SK-N-MC (cell line): ENCODE measurements around the gene SRI.
"Not testable (repeated sequence)": the region's sequence is repeated elsewhere in the genome, so short reads cannot be mapped to it uniquely, and the experiment has no call there.

Experiments
- DNase-seq: peaks from one replicate; pipeline ENCODE4 v3.0.0-alpha.2; 2011; ENCODE audit warnings: low read depth, low spot score
- H3K27ac ChIP-seq: fragments of 200-600 bp; sonication (generic); 2 replicates; pipeline ENCODE4 v1.5.1; 2016; ENCODE audit warnings: mixed run types
- H3K36me3 ChIP-seq: fragments of 200-600 bp; sonication (generic); 2 replicates; pipeline ENCODE4 v1.6.1; 2017; ENCODE audit warnings: antibody characterized with exemption, low read length, mixed read lengths; ENCODE audit not compliant: insufficient read depth
- H3K4me3 ChIP-seq: fragments of 200-600 bp; sonication (generic); 2 replicates; pipeline ENCODE4 v1.5.1; 2016
- H3K9ac ChIP-seq: fragments of 200-600 bp; sonication (generic); 2 replicates; pipeline ENCODE4 v1.8.0; 2017; ENCODE audit warnings: mixed run types, mixed read lengths; ENCODE audit not compliant: insufficient read length
- H3K9me3 ChIP-seq: fragments of 200-600 bp; sonication (generic); 2 replicates; pipeline ENCODE4 v1.6.1; 2017; ENCODE audit warnings: low read depth, mild to moderate bottlenecking, antibody characterized with exemption, low read length, moderate library complexity, mixed read lengths
- EZH2 ChIP-seq: fragments of 200-600 bp; sonication (generic); IDR thresholded peaks from one replicate; pipeline ENCODE4 v1.6.1; 2017; ENCODE audit warnings: antibody characterized with exemption
- FOXP2 ChIP-seq: optimal IDR thresholded peaks from 2 replicates; pipeline ENCODE3; 2011; ENCODE audit warnings: mild to moderate bottlenecking, moderate library complexity; ENCODE audit not compliant: insufficient read depth; ENCODE audit errors: extremely low read length, control extremely low read depth
- POLR2AphosphoS5 ChIP-seq: IDR thresholded peaks from 2 replicates; pipeline ENCODE4 v1.6.1; 2012; ENCODE audit warnings: mild to moderate bottlenecking, low read depth, low read length, borderline replicate concordance

SRI gene, protein sequence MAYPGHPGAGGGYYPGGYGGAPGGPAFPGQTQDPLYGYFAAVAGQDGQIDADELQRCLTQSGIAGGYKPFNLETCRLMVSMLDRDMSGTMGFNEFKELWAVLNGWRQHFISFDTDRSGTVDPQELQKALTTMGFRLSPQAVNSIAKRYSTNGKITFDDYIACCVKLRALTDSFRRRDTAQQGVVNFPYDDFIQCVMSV

GRCh38 chr7:88219781-88220747 is at the start of gene SRI:
TSS of gene SRI (minus strand) at chr7:88220038. CDS start at chr7:88220026, 12 bp downstream.
- peak; percentile 44 for DNase-seq
- H3K27ac ChIP-seq: peak within 1 kb of the TSS; percentile 89
- peak within 1 kb of the TSS; percentile 95 for H3K9ac ChIP-seq
- peak within 1 kb of the TSS; percentile 99 for H3K4me3 ChIP-seq
- TF ChIP-seq EZH2 (no peak), POLR2AphosphoS5 (peak; percentile 70; the same call in 1 of the 2 replicates), FOXP2 (no peak)
- H3K9me3 ChIP-seq: no peaks in the 10 kb centered on the region
- H3K36me3 ChIP-seq: peaks cover 15% of the 10 kb centered on the region

GRCh38 chr7:88269586-88269985 is 49.7 kb upstream of the SRI start:
- H3K9ac ChIP-seq: no peak overlapping the region
- no peaks in the 10 kb centered on the region for H3K36me3 ChIP-seq
- H3K27ac ChIP-seq: no peak overlapping the region
- no peaks in the 10 kb centered on the region for H3K9me3 ChIP-seq
- no peak overlapping the region for H3K4me3 ChIP-seq
- TF ChIP-seq POLR2AphosphoS5: no peak
- TF ChIP-seq FOXP2: no peak
- no peak for TF ChIP-seq EZH2
- no peak for DNase-seq

GRCh38 chr7:88268858-88269257 is 49.0 kb upstream of the SRI start:
- no peak for DNase-seq
- H3K9me3 ChIP-seq: no peaks in the 10 kb centered on the region
- no peaks in the 10 kb centered on the region for H3K36me3 ChIP-seq
- H3K27ac ChIP-seq: no peak overlapping the region
- H3K9ac ChIP-seq: no peak overlapping the region
- TF ChIP-seq POLR2AphosphoS5: no peak
- TF ChIP-seq FOXP2: no peak
- no peak for TF ChIP-seq EZH2
- H3K4me3 ChIP-seq: no peak overlapping the region

GRCh38 chr7:88268051-88268450 is 48.2 kb upstream of the SRI start:
- no peak for DNase-seq
- TF ChIP-seq FOXP2 (no peak), EZH2 (no peak), POLR2AphosphoS5 (no peak)
- H3K4me3 ChIP-seq: no peak overlapping the region
- no peak overlapping the region for H3K9ac ChIP-seq
- no peak overlapping the region for H3K27ac ChIP-seq
- no peaks in the 10 kb centered on the region for H3K9me3 ChIP-seq
- no peaks in the 10 kb centered on the region for H3K36me3 ChIP-seq

DNA sequence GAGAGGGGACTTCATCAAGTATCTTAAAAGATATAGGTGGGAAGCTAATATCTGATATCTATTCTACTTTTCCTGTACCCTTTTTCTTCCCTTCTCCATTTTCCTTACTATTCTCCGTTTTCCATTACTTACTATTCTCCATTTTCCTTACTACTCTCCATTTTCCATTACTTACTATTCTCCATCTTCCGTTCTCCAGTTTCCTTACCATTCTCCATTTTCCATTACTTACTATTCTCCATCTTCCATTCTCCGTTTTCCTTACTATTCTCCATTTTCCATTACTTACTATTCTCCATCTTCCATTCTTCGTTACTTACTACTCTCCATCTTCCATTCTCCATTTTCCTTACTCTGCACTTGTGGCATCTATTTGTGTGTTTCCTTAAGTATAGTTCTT is 47.6 kb upstream of the SRI start:
- no peak for DNase-seq
- no peak for TF ChIP-seq FOXP2
- no peak for TF ChIP-seq EZH2
- TF ChIP-seq POLR2AphosphoS5: no peak
- no peaks in the 10 kb centered on the region for H3K36me3 ChIP-seq

DNA sequence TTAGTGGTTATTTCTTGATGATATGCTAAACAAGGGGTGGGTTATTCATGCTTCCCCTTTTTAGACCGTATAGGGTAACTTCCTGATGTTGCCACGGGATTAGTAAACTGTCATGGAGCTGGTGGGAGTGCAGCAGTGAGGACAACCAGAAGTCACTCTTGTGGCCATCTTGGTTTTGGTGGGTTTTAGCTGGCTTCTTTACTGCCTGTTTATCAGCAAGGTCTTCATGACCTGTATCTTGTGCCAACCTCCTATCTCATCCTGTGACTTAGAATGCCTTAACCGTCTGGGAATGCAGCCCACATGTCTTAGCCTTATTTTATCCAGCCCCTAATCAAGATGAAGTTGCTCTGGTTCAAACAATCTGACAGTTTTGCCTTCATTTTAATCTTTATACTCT is 45.1 kb upstream of the SRI start:
- not testable (repeated sequence) for H3K9me3 ChIP-seq, DNase-seq, H3K4me3 ChIP-seq, H3K9ac ChIP-seq, H3K27ac ChIP-seq, H3K36me3 ChIP-seq

More for the DNA sequence above, 47.6 kb upstream of the SRI start:
- H3K9ac ChIP-seq: no peak overlapping the region
- no peaks in the 10 kb centered on the region for H3K9me3 ChIP-seq
- H3K4me3 ChIP-seq: no peak overlapping the region
- no peak overlapping the region for H3K27ac ChIP-seq

GRCh38 chr7:88262562-88262961 is 42.7 kb upstream of the SRI start:
- no peak overlapping the region for H3K27ac ChIP-seq
- H3K9me3 ChIP-seq: no peaks in the 10 kb centered on the region
- no peak overlapping the region for H3K4me3 ChIP-seq
- no peak overlapping the region for H3K9ac ChIP-seq
- no peak for TF ChIP-seq POLR2AphosphoS5
- no peak for TF ChIP-seq FOXP2
- no peak for TF ChIP-seq EZH2
- DNase-seq: no peak
- H3K36me3 ChIP-seq: no peaks in the 10 kb centered on the region

GRCh38 chr7:88260719-88261118 is 40.9 kb upstream of the SRI start:
- H3K9ac ChIP-seq: no peak overlapping the region
- no peak overlapping the region for H3K4me3 ChIP-seq
- no peaks in the 10 kb centered on the region for H3K36me3 ChIP-seq
- H3K27ac ChIP-seq: no peak overlapping the region
- no peaks in the 10 kb centered on the region for H3K9me3 ChIP-seq
- no peak for DNase-seq
- no peak for TF ChIP-seq EZH2
- TF ChIP-seq POLR2AphosphoS5: no peak
- no peak for TF ChIP-seq FOXP2

DNA sequence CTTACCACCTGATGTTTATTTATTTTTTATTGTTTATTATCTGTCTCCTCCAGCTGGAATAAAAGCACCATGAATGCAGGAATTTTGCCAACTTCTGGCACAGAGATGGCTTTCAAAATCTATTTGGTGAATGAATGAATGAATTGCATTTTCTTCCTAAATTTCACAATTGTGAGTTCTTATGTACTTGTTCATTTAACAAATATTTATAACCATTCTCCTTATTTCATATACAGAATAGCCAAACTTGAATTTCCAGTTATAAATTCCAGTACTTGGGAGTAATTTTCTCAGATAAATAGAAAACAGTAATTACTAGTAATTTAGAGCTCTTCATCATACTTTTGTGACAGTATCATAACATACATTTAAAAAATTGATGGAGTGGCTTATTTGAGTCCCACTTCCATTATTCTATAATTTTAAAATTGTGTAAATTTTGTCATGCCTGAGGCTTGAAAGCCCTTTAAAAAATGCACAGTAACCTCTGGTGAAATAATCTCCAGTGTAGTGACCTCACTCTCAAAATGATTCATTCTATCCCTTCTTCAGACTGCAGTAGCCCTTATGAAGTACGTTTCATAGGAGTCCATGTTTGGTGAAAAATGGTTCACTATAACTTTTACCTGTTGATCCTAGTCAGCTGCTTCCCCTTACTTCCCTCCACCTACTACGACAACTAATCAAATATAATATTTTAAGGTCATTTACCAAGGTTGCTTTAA is 40.0 kb upstream of the SRI start:
- DNase-seq: no peak
- no peaks in the 10 kb centered on the region for H3K9me3 ChIP-seq
- H3K27ac ChIP-seq: no peak overlapping the region
- no peaks in the 10 kb centered on the region for H3K36me3 ChIP-seq
- TF ChIP-seq POLR2AphosphoS5 (no peak), FOXP2 (no peak), EZH2 (no peak)
- no peak overlapping the region for H3K9ac ChIP-seq
- H3K4me3 ChIP-seq: no peak overlapping the region

GRCh38 chr7:88258296-88258695 is 38.5 kb upstream of the SRI start:
- H3K36me3 ChIP-seq, DNase-seq, H3K4me3 ChIP-seq, H3K9ac ChIP-seq, H3K27ac ChIP-seq, H3K9me3 ChIP-seq: not testable (repeated sequence)
